ENCODE measurements around the gene LST1.
"Not testable (repeated sequence)": the region's sequence is repeated elsewhere in the genome, so short reads cannot be mapped to it uniquely, and the experiment has no call there.

The LST1 gene

DNA sequence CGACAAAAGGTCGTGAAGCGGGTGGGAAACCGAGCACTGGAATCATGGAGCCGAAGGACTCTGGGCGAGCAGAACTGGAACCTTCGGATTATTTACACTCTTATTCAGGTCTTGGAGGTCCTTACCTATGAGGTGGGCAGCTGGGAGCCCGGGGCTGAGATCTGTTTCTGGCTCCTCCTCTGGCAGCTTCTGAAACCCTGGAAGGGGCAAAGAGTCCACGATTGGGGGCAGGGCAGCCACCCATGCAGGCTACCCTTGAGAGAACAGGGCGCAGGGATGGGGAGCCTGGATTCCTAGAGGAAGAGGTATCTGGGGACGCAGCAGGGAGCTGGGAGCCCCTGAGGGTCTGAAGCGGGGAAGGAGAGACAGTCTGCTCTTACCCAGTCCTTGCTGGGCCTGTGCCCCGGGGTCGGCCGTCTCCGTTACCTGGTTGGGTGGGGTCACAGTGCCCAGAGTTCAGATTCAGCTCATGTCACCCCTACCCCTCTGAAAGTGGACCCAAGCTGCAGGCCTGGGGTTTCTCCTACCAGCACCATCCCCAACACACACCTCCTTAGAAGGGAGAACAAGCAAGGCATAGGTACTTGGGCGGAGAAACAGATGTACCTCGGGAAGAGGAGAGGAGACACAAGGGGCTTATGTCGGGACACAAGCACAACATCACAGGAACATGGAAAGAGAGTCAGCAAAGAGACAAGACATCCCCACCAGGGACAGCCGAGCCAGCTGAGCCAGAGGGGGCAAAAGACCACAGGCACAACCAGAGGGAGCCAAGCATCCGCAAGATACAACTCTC is 4.4 kb upstream of the LST1 start:
- DNase-seq, result no peak

GRCh38 chr6:31582230-31582643 is 3.8 kb upstream of the LST1 start, which contains the start of gene LTB:
LTB (minus strand) TSS chr6:31582424; CDS start chr6:31582417, 7 bp downstream.
- DNase-seq, result no peak

GRCh38 chr6:31585491-31585890 is 586 bp upstream of the LST1 start:
- DNase-seq, result peak; percentile 38

DNA sequence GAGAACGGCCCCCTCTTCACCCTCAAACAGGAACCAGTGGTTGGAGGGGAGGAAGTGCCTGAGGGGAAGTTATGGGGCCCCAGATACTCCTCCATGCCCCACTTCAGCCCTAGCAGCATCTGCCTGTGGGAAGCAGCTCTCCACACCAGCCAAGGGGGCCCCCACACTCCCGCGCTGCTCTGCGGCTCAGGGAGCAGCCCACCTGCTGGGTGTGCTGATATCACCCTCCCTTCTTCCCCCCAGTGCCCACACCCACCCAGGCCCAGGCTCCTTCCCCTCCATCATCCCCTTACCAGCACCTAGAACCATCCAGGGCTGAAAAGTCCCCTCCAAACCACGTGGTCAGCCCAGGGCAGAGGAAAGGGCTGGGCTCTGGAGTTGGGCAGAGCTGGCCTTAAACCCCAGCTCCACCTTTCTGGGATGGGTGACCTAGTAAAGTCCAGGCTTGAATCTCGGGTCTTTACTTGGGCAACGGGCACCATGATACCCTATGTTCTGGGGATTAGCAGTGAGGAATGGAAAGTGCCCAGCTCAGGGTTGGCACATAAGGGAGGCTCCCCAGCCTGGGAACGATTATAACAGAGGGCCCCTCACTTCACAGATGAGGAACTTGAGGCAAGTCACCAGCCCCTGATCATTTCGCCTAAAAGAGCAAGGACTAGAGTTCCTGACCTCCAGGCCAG is 663 bp downstream of the LST1 start:
- DNase-seq, result peak; percentile 94

DNA sequence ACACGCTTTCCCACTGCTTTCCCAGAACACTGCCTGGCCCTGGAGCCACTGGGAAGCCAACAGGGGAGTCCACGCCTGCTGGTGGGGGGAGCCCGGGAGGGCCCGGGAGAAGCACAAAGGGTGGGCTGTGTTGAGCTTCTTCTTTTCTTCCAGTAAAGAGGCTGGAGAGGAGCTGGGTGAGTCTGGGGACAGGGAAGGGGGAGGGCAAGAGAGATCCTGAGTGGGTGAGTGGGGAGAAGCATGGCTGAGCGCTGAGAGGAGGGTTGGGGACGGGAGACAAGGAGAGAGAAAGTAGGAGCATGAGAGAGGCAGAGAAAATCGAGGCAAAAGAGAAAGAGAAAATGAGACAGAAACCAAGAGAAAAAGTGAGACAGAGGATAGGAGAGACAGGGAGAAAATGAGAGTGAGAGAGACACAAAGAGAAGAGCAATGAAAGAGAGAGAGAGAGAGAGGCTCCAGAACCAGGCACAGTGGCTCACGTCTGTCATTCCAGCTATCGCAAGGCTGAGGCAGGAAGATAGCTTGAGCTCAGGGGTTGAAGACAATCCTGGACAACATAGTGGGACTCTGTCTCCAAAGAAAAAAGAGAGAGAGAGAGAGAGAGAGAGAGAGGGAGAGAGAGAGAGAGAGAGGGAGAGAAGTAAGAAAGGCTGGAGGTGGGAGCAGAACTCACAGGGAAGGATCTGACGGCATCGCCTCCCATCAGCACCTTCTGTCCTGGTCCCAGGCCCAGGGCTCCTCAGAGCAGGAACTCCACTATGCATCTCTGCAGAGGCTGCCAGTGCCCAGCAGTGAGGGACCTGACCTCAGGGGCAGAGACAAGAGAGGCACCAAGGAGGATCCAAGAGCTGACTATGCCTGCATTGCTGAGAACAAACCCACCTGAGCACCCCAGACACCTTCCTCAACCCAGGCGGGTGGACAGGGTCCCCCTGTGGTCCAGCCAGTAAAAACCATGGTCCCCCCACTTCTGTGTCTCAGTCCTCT is 2.0 kb downstream of the LST1 start:
- DNase-seq, result no peak

DNA sequence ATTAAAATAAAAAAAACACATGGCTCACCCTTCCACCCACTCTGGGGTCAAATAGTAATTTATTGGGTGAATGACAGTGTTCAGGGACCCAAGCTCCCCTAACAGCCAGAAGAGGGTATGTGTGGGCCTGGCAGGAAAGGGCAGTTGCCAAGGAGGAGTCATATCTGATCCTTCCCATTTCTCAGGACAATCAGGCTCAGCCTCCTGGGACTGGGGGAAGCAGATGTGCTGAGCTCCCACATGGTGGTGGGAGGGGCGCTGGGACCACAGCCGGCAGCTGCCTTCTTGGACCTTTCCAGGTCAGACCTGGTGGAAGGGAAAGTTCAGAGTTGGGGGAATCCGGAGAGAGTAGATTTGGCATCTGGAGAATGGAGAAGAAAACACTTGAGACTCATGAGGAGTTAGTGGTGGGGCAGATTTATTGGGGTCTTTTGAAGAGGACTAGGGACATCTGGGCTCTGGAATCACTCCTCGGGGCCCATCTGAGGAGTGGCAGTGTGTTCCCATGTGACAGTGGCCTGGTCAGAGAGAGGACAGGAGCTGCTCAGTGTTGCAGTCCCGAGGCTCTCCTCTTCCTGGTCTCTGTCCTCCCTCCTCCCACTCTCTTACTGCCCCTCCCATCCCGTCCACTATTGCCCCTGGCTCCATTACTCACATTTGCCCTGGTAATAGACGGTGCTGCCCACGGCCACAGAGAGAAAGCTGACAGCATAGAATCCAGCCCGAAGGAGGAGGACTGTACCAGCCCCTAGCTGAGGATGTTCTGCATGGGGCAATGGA is 3.0 kb downstream of the LST1 start:
- DNase-seq, result no peak

- not testable (repeated sequence) for DNase-seq
These were observed 4.6 kb downstream of the LST1 start for GRCh38 chr6:31590691-31591090.

- no peak for DNase-seq
These were observed 6.3 kb downstream of the LST1 start for GRCh38 chr6:31592396-31592771.

DNA sequence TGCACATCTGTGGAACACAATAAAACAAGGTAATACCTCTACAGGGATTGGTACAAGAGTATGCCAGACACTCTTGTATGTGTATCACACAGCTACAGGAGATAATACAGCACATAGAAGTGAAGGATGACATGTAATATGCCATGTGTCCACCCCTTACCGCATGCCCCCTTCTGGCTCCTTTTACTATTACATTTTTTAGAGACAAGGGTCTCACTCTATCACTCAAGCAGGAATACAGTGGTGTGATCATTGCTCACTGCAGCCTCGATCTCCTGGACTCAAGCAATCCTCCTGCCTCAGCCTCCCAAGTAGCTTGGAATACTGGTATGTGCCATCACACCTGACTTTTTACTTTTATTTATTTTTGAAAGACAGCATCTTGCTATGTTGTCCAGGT is 10.9 kb downstream of the LST1 start:
- peak; percentile 45 for DNase-seq

DNA sequence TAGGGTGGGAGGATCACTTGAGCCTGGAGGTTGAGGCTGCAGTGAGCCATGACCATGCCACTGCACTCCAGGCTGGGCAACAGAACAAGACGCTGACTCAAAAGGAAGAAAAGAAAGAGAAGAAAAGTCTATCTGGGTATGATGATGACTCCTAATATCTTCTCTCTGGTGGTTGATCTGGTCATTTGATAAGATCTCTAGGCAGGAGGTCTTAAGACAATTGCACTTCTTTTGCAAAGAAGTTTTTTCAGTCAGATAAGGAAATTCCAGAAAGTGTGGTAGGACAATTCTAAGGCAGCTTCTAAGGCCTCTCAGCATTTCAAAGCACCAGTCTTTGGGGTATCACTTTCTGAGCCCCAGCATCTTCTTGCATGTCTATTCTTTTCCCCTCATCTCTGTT is 21.2 kb downstream of the LST1 start:
- DNase-seq, result no peak

GRCh38 chr6:31609519-31610406 is 23.7 kb downstream of the LST1 start:
- no peak for DNase-seq

DNA sequence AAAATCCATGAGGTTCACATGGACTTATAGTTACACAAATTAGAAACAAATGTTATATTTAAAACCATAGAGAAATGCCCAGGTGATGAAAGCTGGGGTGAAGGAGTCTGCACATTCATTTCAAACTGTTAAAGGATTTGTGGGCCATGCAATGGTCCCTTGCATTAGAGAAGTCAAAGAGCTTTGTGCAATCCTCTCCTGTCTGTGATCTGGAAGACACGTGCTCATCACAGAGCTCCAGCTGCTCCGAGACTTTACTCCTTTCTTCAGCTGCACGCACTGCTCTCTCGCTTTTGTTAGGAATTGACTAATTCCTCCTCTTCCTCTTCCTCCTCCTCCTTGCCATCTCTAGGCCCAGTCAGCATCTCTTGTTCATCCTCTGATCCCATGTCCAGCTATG is 24.9 kb downstream of the LST1 start:
- DNase-seq, result no peak

DNA sequence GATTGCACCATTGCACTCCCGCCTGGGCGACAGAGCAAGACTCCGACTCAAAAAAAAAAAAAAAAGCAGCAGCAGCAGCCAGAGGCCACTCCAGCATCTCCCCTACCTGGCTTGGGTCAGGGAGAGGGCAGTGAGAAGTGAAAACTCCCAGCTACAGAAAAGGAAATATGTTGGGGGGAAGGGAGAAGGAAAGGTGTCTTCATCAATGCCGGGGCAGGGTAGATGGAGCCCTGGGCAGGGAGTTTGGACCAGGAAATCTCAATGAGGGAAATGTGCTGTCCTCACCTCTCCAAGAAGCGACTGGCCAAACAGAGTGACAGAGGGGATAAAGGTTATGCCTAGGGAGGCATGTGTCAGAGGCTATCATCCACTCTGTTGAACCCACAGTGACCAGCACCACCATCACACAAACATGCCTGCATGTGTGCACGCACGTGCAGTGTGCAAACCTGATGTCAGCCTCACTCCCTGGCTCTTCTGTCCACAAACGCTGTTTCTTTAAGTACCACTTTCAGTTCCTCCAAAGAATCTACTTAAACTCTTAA is 28.1 kb downstream of the LST1 start:
- DNase-seq, result peak; percentile 24

DNA sequence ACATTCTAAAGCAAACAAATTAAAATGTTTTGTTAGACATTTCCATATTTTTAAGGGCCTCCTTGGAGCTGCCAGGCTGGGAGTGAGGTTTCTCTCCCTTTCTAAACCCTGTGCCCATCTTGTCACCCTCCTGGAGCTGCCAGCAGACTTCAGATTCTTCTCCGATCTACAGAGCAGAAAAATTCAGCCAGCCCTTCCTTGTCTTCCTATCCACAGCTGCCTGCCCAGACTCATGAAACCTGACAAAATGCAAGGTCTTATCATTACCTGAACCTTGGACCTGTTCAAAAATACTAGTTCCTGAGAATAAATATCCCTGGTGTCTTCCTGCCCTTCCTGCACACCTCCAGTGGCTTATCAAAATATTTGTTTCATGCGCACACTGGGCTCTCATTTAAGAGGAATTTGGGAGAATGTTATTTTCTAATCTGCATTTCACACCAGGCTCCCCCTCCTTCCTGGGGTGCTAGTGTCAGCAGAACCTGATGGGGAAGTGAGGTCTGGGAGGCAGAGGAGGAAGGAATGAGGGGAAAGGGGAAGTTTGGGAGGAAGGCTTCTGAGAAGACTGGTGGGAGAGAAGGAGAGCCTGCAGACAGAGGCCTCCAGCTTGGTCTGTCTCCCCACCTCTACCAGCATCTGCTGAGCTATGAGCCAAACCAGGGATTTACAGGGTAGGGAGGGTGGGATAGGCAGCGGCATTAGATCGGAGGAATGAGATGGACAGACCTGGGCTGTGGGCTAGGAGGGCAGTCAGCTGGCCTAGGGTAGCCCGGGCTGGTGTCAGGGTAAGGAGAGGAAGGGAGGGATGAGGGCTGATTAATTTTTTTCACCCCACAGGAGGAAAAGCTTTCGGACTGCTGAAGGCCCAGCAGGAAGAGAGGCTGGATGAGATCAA is 28.9 kb downstream of the LST1 start, which contains the start of gene AIF1:
Gene AIF1, plus strand, starts transcription at position 551 of the 895 bp plus-strand sequence. Its CDS starts 96 bp downstream, at position 647.
- DNase-seq, result peak; percentile 51

DNA sequence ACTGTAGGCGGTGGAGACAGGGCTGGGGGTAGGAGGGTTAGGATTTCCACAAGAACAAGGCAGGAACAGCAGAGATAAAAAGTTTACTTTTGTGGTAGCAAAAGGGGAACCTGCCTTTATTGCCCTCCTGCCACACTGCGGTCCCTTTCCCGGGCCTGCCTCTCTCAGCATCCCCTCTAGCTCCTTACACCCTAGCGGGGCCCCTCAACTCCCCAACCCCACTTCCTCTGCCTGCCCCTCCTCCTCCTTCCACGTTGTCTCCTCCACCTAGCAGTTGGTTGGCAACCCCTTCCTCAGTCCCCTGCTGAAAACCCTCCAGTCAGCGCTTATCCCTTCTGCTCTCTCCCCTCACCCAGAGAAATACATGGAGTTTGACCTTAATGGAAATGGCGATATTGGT is 29.7 kb downstream of the LST1 start:
- peak; percentile 90 for DNase-seq

DNA sequence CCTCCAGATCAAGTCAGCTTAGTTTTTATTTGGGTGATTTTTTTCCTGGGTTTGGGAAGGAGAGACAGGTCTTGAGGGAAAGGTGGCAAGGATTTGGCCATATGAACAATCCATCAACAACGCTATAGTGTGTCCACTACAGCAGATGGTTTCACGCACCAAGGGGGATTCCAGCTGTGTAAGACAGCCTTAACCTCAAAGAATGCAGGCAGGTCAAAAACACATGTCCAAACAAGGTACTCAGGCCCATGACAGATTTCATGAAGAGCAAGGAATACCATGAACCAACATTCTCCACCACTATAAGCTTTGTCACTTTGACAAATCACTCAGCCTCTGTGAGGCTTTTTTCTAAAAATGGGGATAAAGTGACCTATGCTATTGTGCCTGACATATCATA is 30.9 kb downstream of the LST1 start:
- no peak for DNase-seq

- DNase-seq, result peak; percentile 99
These were observed 33.9 kb downstream of the LST1 start for GRCh38 chr6:31619805-31620585.

GRCh38 chr6:31620586-31621319 is 34.7 kb downstream of the LST1 start, which contains the start of gene PRRC2A:
PRRC2A (plus strand) TSS chr6:31620715; CDS start chr6:31622790, 2,075 bp downstream.
- no peak for DNase-seq

Data from GF-D8 (cell line).